ELF-1 (cell line): ENCODE measurements around the gene CFAP99.
A peak's percentile ranks its signal among the peaks of the same experiment; 100 is the strongest.
"Not testable (repeated sequence)": the region's sequence is repeated elsewhere in the genome, so short reads cannot be mapped to it uniquely, and the experiment has no call there.

Experiments used
- DNase-seq: peaks from one replicate; pipeline ENCODE4 v3.0.0-alpha.2; 2016; ENCODE audit warnings: low read depth, low spot score

Gene CFAP99

DNA sequence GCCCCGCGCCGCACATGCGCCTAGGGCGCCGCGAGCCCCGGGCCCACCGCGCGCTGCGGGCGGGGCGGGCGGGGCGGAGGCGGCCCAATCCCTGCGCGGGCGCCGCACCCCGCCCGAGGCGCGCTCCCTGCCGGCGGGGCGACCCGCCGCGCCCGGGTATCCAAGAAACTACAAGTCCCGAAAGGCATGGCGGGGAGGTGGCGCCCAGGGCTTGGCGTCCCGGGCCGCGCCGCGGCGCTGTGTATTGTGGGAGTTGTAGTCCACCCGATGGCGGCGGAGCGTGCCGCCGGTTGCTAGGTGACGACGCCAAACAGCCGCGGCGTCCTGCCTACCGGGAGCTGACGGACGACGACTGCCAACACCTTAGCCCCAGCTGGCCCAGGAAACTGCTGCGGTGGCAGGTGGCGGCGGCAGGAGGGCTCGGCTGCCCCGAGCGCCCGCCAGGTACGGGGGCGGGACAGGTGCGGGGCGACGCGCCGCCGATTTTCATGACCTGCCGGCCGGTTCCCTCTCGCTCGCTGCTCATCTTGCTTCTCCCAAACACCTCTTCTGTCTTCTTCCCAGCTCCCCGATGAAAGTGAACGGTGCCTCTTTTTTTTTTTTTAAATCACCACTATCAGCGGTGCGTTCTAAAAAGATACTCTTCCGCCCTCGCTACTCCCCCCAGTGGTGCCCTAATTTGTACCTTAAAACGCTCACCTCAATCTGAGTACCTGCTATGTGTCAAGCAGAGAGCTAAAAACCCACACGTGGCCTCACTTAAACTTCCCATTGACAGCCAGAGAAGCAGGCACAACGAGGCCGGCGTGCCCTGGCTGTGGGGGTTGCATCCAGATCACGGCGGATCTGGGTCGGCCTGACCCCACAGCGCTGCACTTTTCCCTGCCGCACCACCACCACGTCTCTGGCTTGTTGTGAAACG is at the start of gene CFAP99:
CFAP99 (plus strand) TSS at position 306 of the 922 bp plus-strand sequence.
- DNase-seq: peak; percentile 98

- DNase-seq: no peak
Observed at GRCh38 chr4:2370597-2371320, 48.0 kb upstream of the CFAP99 start.

DNA sequence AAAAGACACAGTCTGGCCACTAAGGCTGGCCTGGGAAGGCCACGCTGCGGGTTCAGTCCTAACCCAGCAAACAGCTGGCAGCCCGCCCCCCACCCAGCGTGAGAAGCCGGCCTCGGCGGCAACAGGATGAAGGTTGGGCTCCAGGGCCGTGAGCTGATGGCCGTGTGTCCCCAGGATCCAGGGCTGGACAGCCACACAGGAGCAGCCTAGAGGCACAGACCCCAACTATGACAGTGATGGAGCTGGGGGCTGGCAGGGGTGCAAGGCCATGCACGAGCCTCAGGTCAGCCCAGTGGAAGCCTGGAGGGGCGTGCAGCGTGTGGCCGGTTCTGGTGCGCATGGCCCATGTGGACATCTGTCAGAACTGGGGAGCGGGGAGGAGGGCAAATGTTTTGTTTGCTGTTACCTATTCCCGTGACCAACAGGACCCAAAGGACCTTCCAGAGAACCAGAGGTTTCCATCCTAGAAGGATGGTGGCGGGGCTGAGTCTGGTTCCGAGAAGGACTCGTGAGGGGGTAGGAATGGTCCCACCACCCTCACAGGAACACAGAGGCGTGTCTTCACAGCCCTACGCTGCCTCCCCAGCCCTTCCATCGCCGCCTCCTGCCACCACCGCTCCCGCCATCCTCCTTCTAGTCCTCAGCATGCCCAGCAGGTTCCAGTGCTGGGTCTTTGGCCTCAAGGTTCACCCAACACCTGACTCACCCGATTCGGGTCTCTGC is 46.8 kb upstream of the CFAP99 start:
- no peak for DNase-seq

GRCh38 chr4:2372488-2373030 is 46.2 kb upstream of the CFAP99 start:
- DNase-seq: no peak

DNA sequence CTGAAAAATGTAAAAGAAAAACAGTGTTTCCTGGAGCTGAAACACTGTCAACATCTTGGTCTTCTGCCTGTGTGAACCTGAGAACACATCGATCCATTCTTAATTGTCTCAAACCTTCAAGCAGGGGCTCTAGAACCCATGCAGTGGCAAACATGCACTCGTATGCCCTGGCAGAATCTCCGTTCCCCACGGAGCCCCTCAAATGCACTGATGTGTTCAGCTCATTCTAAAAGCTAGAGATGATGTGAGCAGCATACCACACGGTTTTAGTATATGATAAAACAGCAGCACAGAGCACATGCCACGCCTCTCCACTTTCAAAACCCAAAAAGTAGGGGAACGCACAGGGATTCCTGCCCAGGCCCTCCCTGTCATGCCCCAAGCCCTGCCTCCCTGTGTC is 45.2 kb upstream of the CFAP99 start:
- DNase-seq: no peak

DNA sequence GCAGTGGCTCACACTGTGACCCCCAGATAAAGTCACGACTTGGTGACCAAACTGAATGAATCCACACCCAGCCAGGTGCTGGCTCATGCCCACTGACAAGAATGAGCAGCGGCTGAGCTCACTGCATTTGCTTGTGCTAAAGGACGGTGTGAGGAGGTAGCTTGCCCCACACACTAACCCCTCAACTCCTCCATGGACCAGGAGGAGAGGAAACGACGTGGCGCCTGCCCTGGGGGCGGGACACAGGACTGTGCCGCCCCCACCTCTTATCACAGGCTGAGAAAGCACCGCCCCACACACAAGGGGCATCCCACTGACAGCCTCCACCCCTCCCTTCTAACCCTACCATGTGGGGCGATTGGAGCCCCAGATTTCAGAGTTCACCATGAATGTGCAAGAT is 43.3 kb upstream of the CFAP99 start:
- no peak for DNase-seq

DNA sequence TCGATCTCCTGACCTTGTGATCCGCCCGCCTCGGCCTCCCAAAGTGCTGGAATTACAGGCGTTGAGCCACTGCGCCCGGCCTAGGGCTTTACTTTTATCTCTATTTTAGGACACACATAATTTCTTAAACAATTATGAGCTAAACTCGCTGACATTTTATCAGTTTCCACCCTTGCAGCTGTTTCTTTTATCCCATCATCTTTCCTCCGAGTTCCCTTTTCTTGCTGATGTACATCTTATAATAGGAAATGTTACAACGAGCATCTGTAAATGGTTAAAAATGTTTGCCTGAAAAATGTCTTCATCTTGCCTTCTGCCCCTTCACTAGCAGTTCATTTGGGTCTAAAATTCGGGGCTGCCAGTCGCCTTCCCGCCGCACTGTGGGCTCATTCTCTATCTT is 41.5 kb upstream of the CFAP99 start:
- no peak for DNase-seq

DNA sequence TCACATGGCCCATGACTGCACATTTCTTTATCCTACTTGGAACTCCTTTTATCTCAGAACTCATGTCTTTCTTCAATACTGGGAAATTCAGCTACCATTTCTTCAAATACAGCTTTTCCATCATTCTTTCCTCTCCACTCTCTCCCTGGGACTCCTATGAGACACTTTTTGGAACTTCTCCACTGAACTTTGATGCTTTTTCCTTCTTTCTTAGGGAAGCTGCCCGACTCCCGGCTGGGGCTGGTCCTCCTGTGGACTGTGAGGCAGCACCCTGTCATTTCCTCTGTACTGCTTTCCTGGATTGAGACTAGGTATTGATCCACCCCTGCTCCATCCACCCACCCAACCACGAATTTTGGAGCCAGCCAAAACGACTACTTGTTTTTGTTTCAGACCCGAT is 40.4 kb upstream of the CFAP99 start:
- no peak for DNase-seq

DNA sequence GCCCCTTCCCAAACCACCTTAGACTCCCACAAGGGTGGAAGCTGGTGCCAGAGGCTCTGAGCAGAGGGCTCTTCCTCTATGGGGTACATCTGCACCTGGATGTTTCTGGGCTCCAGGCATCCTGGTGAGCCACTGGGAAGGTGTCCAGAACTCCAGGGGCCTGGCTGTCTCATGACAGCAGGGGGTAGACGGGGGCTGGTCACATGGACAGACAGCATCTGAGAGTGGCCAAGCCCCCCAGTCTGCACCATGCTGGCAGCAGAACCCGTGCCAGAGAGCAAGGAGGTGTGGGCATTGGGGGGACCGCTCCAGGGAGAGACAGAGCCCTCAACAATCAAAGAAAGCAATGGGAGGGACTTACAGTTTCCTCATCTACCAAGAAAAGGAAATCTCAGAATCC is 39.9 kb upstream of the CFAP99 start:
- no peak for DNase-seq

- DNase-seq: not testable (repeated sequence)
Observed at GRCh38 chr4:2380589-2380988, 38.2 kb upstream of the CFAP99 start.

DNA sequence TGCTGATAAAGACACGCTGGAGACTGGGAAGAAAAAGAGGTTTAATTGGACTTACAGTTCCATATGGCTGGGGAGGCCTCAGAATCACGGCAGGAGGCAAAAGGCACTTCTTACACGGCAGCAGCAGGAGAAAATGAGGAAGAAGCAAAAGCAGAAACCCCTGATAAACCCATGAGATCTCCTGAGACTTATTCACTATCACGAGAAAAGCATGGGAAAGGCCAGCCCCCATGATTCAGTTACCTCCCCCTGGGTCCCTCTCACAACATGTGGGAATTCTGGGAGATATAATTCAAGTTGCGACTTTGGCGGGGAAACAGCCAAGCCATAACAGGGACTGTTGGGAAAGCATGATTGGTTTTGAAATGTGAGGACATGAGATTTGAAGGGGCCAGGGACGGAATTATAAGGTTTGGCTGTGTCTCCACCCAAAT is 36.0 kb upstream of the CFAP99 start:
- not testable (repeated sequence) for DNase-seq

DNA sequence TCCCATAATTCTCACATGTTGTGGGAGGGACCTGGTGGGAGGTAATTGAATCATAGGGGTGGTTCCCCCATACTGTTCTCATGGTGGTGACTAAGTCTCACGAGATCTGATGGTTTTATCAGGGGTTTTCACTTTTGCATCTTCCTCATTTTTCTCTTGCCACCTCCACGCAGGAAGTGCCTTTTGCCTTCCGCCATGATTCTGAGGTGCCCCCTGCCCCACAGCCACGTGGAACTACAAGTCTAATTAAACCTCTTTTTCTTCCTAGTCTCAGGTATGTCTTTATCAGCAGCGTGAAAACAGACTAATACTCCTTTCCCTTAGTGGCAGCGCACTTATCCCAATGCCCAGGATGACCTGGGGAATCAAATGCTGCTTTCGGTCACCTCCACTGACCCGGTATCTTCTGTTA is 35.5 kb upstream of the CFAP99 start:
- not testable (repeated sequence) for DNase-seq

- no peak for DNase-seq
Observed at GRCh38 chr4:2383760-2384159, 35.0 kb upstream of the CFAP99 start.

- DNase-seq: no peak
Observed at GRCh38 chr4:2384245-2384644, 34.5 kb upstream of the CFAP99 start.

GRCh38 chr4:2385516-2385915 is 33.2 kb upstream of the CFAP99 start:
- DNase-seq: peak; percentile 46

- no peak for DNase-seq
Observed at GRCh38 chr4:2386717-2387116, 32.0 kb upstream of the CFAP99 start.

- no peak for DNase-seq
Observed at GRCh38 chr4:2387218-2387617, 31.5 kb upstream of the CFAP99 start.

GRCh38 chr4:2387829-2388228 is 30.9 kb upstream of the CFAP99 start:
- DNase-seq: no peak

DNA sequence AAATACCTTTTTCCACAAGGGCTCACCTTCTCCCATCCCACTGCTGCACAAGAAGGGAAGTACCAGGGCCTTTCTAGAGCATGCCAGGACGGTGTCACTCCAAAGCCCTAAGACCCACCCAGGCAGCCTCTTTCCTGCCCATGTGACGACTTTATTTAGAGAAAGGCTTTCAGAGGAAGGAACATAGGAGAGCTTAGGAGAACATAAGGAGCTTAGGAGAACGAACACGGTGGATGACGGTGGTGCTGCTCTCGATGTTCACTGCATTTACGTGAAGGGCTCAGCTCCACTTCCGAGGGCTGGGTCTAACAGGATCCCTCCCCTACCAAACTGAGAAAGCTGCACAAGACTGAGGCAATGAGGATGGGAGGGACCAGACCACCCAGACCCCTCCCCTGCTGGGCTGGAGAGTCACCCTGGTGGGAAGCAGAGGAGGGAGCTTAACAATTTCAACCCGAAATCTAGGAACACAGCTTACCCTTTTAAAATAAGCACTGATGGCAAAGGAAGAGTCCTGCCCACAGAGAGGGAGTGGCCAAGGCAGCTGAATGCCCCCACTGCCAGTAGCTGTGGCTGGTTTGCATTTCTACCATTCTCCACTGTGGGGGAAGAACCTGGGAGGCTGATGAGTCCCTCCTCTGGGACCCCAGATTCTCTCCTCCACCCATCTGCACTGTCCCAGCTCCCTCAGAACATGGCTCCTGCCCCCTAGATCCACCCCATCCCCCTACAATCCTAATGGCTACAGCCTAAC is 30.1 kb upstream of the CFAP99 start:
- no peak for DNase-seq

GRCh38 chr4:2389691-2390090 is 29.1 kb upstream of the CFAP99 start:
- peak; percentile 62 for DNase-seq

DNA sequence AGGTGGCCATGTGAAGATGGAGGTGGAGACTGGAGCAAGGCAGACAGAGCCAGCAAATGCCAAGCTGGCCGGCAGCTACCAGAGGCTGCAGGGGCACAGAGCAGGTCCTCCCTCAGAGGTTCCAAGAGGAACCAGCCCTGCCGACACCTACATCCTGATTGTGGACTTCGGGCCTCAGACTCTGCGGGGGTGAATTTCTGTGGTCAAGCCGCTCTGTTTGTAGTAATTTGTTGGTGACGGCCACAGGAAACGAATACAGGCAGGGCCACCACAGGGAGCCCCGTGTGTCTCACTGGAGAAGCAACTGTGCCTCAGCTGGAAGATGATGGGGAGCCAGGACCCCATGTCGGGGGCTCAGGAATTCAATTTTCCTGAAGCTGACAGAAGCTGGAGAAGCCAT is 28.6 kb upstream of the CFAP99 start:
- DNase-seq: no peak
